Testis (tissue), 2 donors: Measurements from ENCODE around the gene ME1.

ENCODE experiments used
- CTCF ChIP-seq, 3 experiments: fragments of 450-650 bp in 2 of 3; fragments of 200-600 bp in 1 of 3; sonication (generic) in 1 of 3; IDR thresholded peaks; one replicate each; pipeline ENCODE4 v1.5.1; 2016 to 2019; ENCODE audit warnings: antibody characterized with exemption in 3 of 3, mild to moderate bottlenecking in 2 of 3, moderate library complexity in 1 of 3
- POLR2A ChIP-seq: fragments of 450-650 bp; IDR thresholded peaks from one replicate; pipeline ENCODE4 v1.6.1; 2017; ENCODE audit warnings: antibody characterized with exemption, mild to moderate bottlenecking, moderate library complexity

- TF ChIP-seq CTCF (IDR thresholded peaks at IDR 0.05) (no peak), POLR2A (no peak)
Measured at GRCh38 chr6:83378621-83379388, 52.0 kb downstream of the ME1 start.
